Progenitor cell of endocrine pancreas (in vitro differentiated cells): ENCODE data around the gene FUBP3. TPM values are rescaled to one million over a fixed set of nuclear protein-coding genes. Genes with fewer than 3 reads are reported as not detected.

ENCODE experiments used
- DNase-seq: peaks from one replicate; pipeline ENCODE4 v3.0.0; 2021; ENCODE audit warnings: low spot score; ENCODE audit not compliant: unreplicated experiment
- H3K27ac Mint-ChIP-seq: 2 replicates; pipeline ENCODE4 v1.8.0; 2021; ENCODE audit warnings: mild to moderate bottlenecking, moderate library complexity, mixed read lengths
- H3K27me3 Mint-ChIP-seq: 2 replicates; pipeline ENCODE4 v1.8.0; 2021; ENCODE audit warnings: mixed read lengths
- H3K36me3 Mint-ChIP-seq: 2 replicates; pipeline ENCODE4 v1.8.0; 2022; ENCODE audit warnings: mixed read lengths; ENCODE audit not compliant: insufficient read depth
- H3K4me1 Mint-ChIP-seq: 2 replicates; pipeline ENCODE4 v1.8.0; 2021; ENCODE audit warnings: low read depth, mixed read lengths
- H3K4me3 Mint-ChIP-seq: 2 replicates; pipeline ENCODE4 v1.8.0; 2021; ENCODE audit warnings: low read depth, mild to moderate bottlenecking, moderate library complexity, mixed read lengths
- H3K9me3 Mint-ChIP-seq: 2 replicates; pipeline ENCODE4 v1.8.0; 2021; ENCODE audit warnings: low read depth, mixed read lengths
- total RNA-seq: library from RNA; stranded (reverse); gene quantifications from 2 replicates; pipeline ENCODE4 v1.2.1, GENCODE V29; 2021
- TF ChIP-seq, protein P1 (sequence below): fragments of 200-600 bp; sonication (generic); IDR thresholded peaks from one replicate; pipeline ENCODE4 v1.5.0; 2021; ENCODE audit warnings: antibody characterized with exemption, mild to moderate bottlenecking; ENCODE audit not compliant: unreplicated experiment

The FUBP3 gene
- total RNA-seq, 1 donor from 2014 or later = 68.9 TPM

DNA sequence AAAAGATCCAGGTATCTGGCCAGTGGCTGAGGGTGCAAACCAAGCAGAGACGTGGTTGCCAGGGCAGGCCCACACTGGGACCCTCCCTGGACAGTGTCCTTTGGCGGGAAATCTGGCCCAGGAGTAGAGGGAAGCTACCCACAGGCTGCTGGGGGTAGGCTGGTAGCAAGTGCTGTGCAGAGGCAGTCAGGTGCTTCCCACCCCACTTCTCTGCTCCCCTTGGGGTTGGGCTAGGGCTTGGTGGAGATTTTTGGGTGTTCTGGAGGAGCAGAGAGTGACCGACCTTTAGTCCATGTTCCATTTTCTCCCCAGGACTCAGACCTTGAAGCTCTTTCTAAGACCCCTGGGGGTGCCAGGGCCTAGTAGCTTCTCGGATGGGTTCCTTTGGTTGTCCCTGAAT is 90.6 kb downstream of the FUBP3 start:
- no peak overlapping the region for H3K27ac Mint-ChIP-seq
- peaks cover 4% of the 10 kb centered on the region for H3K4me1 Mint-ChIP-seq
- no peak for DNase-seq
- no peaks in the 10 kb centered on the region for H3K36me3 Mint-ChIP-seq
- TF ChIP-seq, protein P1, sequence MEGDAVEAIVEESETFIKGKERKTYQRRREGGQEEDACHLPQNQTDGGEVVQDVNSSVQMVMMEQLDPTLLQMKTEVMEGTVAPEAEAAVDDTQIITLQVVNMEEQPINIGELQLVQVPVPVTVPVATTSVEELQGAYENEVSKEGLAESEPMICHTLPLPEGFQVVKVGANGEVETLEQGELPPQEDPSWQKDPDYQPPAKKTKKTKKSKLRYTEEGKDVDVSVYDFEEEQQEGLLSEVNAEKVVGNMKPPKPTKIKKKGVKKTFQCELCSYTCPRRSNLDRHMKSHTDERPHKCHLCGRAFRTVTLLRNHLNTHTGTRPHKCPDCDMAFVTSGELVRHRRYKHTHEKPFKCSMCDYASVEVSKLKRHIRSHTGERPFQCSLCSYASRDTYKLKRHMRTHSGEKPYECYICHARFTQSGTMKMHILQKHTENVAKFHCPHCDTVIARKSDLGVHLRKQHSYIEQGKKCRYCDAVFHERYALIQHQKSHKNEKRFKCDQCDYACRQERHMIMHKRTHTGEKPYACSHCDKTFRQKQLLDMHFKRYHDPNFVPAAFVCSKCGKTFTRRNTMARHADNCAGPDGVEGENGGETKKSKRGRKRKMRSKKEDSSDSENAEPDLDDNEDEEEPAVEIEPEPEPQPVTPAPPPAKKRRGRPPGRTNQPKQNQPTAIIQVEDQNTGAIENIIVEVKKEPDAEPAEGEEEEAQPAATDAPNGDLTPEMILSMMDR = no peak
- H3K27me3 Mint-ChIP-seq = peaks cover 63% of the 10 kb centered on the region
- H3K9me3 Mint-ChIP-seq = no peaks in the 10 kb centered on the region
- no peak overlapping the region for H3K4me3 Mint-ChIP-seq

DNA sequence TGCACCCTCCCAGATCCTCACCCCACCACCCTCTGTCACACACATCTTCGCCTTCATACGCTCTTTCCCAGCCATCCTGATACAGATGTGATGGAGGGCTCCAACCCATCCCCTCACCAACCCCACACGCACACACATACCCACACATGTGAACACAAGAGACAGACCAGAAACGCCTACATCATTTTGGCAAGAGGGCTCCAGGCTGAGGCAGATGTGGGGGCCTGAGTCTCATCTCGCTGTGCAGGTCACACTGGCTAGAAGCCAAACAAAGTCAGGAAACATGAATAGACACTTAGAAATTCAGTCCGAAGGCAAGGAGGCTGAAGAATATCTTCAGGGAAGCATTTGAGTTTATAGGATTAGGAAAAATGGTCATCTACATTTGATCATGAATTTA is 91.3 kb downstream of the FUBP3 start:
- Mint-ChIP-seq H3K4me1 (no peaks in the 10 kb centered on the region), H3K27ac (no peak overlapping the region), H3K27me3 (peaks cover 58% of the 10 kb centered on the region), H3K4me3 (no peak overlapping the region), H3K36me3 (no peaks in the 10 kb centered on the region), H3K9me3 (no peaks in the 10 kb centered on the region)
- TF ChIP-seq, protein P1 = no peak
- no peak for DNase-seq

DNA sequence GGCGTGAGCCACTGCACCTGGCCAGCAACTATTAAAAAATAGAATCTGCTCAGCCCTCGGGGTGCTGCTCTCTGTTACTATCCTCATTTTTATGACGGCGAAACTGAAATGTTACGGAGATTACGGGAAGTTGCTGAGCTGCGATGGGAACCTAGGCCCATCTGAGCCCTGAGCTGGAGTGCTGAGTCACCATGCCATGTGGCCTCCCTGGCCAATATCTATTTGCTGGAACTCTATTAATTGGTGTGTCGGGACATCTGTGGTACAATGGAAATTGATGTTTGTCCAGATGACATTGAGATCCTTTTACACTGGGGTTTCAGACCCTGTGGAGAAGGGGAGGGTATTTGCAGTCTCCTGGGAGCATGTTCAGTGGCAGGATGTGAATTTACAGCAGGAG is 93.1 kb downstream of the FUBP3 start:
- H3K4me1 Mint-ChIP-seq = no peaks in the 10 kb centered on the region
- H3K9me3 Mint-ChIP-seq = no peaks in the 10 kb centered on the region
- H3K27me3 Mint-ChIP-seq = peaks cover 56% of the 10 kb centered on the region
- H3K36me3 Mint-ChIP-seq = no peaks in the 10 kb centered on the region
- no peak overlapping the region for H3K27ac Mint-ChIP-seq
- TF ChIP-seq, protein P1 = no peak
- no peak overlapping the region for H3K4me3 Mint-ChIP-seq
- DNase-seq = no peak

DNA sequence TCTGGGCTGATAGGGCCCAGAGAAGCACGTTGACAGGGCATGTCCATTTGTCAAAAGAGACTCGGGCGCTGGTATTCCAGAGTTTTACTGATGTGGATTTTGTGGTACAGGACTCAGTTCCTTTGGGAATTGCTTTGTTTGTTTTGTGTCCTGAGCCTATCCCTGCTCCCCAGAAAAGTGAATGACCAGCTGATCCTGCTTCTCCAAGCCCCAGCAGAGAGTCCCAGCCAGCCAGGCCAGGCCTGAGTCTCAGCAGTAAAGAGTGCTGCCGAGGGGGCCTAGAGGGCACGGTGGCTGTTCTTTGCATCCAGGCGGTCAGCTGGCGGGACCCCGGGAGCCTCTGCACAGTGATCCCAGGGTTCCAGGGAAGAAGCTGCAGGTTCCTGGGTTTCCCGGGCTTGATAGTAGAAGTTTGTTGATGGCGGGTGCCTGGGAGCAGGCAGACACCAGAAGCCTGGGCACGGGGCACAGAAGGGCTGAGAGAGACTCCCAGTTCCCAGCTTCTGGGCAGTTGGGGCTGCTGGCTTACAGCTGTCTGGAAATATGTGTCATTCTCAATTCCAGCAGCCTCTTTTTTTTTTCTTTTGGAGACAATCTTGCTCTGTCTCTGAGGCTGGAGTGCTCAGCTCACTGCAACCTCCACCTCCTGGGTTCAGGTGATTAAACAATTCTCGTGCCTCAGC is 93.7 kb downstream of the FUBP3 start:
- no peak for DNase-seq
- Mint-ChIP-seq H3K36me3 (no peaks in the 10 kb centered on the region), H3K4me3 (no peak overlapping the region), H3K27me3 (peaks cover 56% of the 10 kb centered on the region), H3K4me1 (no peaks in the 10 kb centered on the region), H3K9me3 (no peaks in the 10 kb centered on the region), H3K27ac (no peak overlapping the region)
- TF ChIP-seq, protein P1 = no peak

DNA sequence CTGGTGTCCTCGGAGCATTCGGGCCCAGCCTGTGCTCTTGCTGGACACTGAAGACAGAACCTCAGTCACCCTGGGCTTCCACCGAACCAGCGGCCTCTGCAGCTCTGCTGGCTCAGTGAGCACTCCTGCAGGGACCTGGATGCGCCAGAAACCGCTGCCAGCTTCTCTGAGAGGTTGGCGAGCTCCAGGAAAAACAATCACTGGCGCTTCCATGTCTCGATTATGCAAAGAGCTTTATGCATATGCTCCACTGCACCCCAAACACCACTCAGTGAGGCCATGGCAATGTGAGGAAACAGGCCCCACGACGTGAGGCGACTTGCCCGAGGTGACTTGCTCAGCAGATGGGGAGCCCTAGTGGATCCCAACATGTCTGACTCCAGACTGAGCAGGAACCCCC is 96.0 kb downstream of the FUBP3 start:
- Mint-ChIP-seq H3K36me3 (no peaks in the 10 kb centered on the region), H3K4me3 (no peak overlapping the region), H3K27ac (no peak overlapping the region), H3K27me3 (peaks cover 62% of the 10 kb centered on the region), H3K9me3 (no peaks in the 10 kb centered on the region), H3K4me1 (no peaks in the 10 kb centered on the region)
- no peak for DNase-seq
- TF ChIP-seq, protein P1 = no peak
